Measurements from ENCODE around the gene RPGR. TPM values are rescaled to one million over a fixed set of nuclear protein-coding genes. Genes with fewer than 3 reads are reported as not detected.

RPGR gene
- total and polyA plus RNA-seq, 9 of the 15 experiments (the other 6 are each of a cell fraction or from before 2014, with no cell fraction given) = 2.1 to 7.9 (median 5.7) TPM

- TF ChIP-seq, protein P1, sequence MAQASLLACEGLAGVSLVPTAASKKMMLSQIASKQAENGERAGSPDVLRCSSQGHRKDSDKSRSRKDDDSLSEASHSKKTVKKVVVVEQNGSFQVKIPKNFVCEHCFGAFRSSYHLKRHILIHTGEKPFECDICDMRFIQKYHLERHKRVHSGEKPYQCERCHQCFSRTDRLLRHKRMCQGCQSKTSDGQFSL (CRISPR knock-in tag; IDR thresholded peaks at IDR 0.05) = peak; percentile 78
- TF ChIP-seq, protein P1 (tag; IDR thresholded peaks at IDR 0.05) = peak in 1 of 2 experiments; percentile 54; a peak in 1 of 4 replicates
- peak; percentile 73 for TF ChIP-seq ETV1 (tag; conservative IDR thresholded peaks at IDR 0.05; ENCODE audit: low read depth)
- peak; percentile 88 for TF ChIP-seq SAP30 (IDR thresholded peaks at IDR 0.05; ENCODE audit: borderline replicate concordance, insufficient read depth, low read depth, low read length, poor library complexity, severe bottlenecking)
- 0 out of 2 replicates have a peak, but pooled peaks have one; percentile 82 for TF ChIP-seq CREB1 (IDR thresholded peaks at IDR 0.05)
- TF ChIP-seq CREB1 (CRISPR knock-in tag; IDR thresholded peaks at IDR 0.05) = peak; percentile 55; the same call in 1 of the 2 replicates
- 0 out of 2 replicates have a peak, but pooled peaks have one; percentile 38 for TF ChIP-seq LCOR (CRISPR knock-in tag; IDR thresholded peaks at IDR 0.05)
- no peak for TF ChIP-seq TEAD4 (IDR thresholded peaks at IDR 0.05; ENCODE audit: low read length)
- no peak for TF ChIP-seq TEAD4 (CRISPR knock-in tag; IDR thresholded peaks at IDR 0.05; ENCODE audit: borderline replicate concordance)
- no peak for TF ChIP-seq POLR3G (IDR thresholded peaks at IDR 0.05; ENCODE audit: extremely low read depth, insufficient read length, insufficient replicate concordance)
- no peak for TF ChIP-seq CEBPG (CRISPR knock-in tag; IDR thresholded peaks at IDR 0.05)
- peak in 1 of 2 experiments; percentile 80; a peak in 2 of 4 replicates for TF ChIP-seq CEBPG (tag; conservative IDR thresholded peaks at IDR 0.05 in 1 of 2, IDR thresholded peaks at IDR 0.05 in 1 of 2)
- TF ChIP-seq, protein P2, sequence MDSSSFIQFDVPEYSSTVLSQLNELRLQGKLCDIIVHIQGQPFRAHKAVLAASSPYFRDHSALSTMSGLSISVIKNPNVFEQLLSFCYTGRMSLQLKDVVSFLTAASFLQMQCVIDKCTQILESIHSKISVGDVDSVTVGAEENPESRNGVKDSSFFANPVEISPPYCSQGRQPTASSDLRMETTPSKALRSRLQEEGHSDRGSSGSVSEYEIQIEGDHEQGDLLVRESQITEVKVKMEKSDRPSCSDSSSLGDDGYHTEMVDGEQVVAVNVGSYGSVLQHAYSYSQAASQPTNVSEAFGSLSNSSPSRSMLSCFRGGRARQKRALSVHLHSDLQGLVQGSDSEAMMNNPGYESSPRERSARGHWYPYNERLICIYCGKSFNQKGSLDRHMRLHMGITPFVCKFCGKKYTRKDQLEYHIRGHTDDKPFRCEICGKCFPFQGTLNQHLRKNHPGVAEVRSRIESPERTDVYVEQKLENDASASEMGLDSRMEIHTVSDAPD (CRISPR knock-in tag; IDR thresholded peaks at IDR 0.05) = no peak
- TF ChIP-seq CXXC5 (CRISPR knock-in tag; IDR thresholded peaks at IDR 0.05) = peak; percentile 54; the same call in 1 of the 2 replicates
- TF ChIP-seq ELF2 (CRISPR knock-in tag; IDR thresholded peaks at IDR 0.05) = peak; percentile 79; the same call in 1 of the 2 replicates
- TF ChIP-seq, protein P3, sequence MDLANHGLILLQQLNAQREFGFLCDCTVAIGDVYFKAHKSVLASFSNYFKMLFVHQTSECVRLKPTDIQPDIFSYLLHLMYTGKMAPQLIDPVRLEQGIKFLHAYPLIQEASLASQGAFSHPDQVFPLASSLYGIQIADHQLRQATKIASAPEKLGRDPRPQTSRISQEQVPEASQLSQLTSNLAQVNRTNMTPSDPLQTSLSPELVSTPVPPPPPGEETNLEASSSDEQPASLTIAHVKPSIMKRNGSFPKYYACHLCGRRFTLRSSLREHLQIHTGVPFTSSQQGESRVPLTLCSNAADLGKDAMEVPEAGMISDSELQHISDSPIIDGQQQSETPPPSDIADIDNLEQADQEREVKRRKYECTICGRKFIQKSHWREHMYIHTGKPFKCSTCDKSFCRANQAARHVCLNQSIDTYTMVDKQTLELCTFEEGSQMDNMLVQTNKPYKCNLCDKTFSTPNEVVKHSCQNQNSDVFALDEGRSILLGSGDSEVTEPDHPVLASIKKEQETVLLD (IDR thresholded peaks at IDR 0.05) = 0 out of 2 replicates have a peak, but pooled peaks have one; percentile 15
- TF ChIP-seq YY1 (IDR thresholded peaks at IDR 0.05; ENCODE audit: borderline replicate concordance in 1 of 3, control insufficient read depth in 1 of 3, extremely low read depth in 1 of 3, insufficient read depth in 3 of 3, insufficient read length in 1 of 3, insufficient replicate concordance in 2 of 3, low read depth in 1 of 3, low read length in 2 of 3) = peak in 1 of 3 experiments; percentile 34
- peak; percentile 57 for TF ChIP-seq MYC (IDR thresholded peaks at IDR 0.05; ENCODE audit: low read depth, low read length)
- no peak for TF ChIP-seq MYC (CRISPR knock-in tag; IDR thresholded peaks at IDR 0.05; ENCODE audit: borderline replicate concordance, low read depth)
- TF ChIP-seq ZFX (CRISPR knock-in tag; IDR thresholded peaks at IDR 0.05) = peak; percentile 90
Measured at GRCh38 chrX:38327007-38327774, at the start of gene RPGR (continued).
